HepG2 (cell line): ENCODE results near the gene STIM2. TPM values are rescaled to one million over a fixed set of nuclear protein-coding genes. Genes with fewer than 3 reads are reported as not detected.

ENCODE experiments used
- ATAC-seq: fragments of 200-7000 bp; cut with Tn5 transposase; 3 replicates; pipeline ENCODE4 v1.9.1; 2020; ENCODE audit warnings: mild to moderate bottlenecking, moderate library complexity
- BruUV-seq: library from RNA; stranded (reverse); fragments of 400-500 nt; replicated peaks from 2 replicates; lab custom pipeline; 2021; lab: Mats Ljungman, UMichigan
- CTCF ChIA-PET: fragments of 300-600 bp; formaldehyde crosslinking; extraction: SDS; loops from one replicate; lab custom pipeline; 2021; ENCODE audit warnings: low total read pairs, inconsistent platforms, low intra/inter-chr PET ratio; lab: Yijun Ruan, JAX
- POLR2A ChIA-PET: fragments of 350-600 bp; sonication (Branson Sonifier 250); formaldehyde crosslinking; loops from one replicate; lab custom pipeline; 2020; ENCODE audit warnings: antibody characterized with exemption, inconsistent platforms; lab: Yijun Ruan, JAX
- DNase-seq: peaks from one replicate; pipeline ENCODE4 v3.0.0-alpha.2; 2015; ENCODE audit warnings: low spot score
- FAIRE-seq: peaks from 3 replicates; lab custom pipeline; 2011; peaks lifted over from hg19 to GRCh38; lab: Jason Lieb, UNC
- H2AFZ ChIP-seq: one replicate; pipeline ENCODE4 v1.6.1; 2011; ENCODE audit warnings: low read length, inconsistent platforms
- H3K27ac ChIP-seq: fragments of 300-600 bp; 3 replicates; pipeline ENCODE4 v1.8.0; 2011; ENCODE audit warnings: mixed run types, mild to moderate bottlenecking, mixed read lengths, low read length, inconsistent platforms; ENCODE audit not compliant: insufficient read depth; ENCODE audit errors: extremely low read length
- H3K27me3 ChIP-seq, 2 experiments: fragments of 200-600 bp in 1 of 2; 2 replicates in 1 of 2; 3 replicates in 1 of 2; pipeline versions ENCODE4 v1.6.0 to v1.8.0; 2011; ENCODE audit warnings: low read length in 2 of 2, mild to moderate bottlenecking in 2 of 2, moderate library complexity in 2 of 2, inconsistent platforms in 1 of 2; ENCODE audit not compliant: insufficient read depth in 2 of 2, control insufficient read depth in 1 of 2
- H3K36me3 ChIP-seq, 2 experiments: fragments of 200-600 bp in 1 of 2; replicated peaks in 1 of 2; 2 replicates in 1 of 2; 3 replicates in 1 of 2; pipeline versions ENCODE4 v1.5.1 to v1.8.0; 2011; ENCODE audit warnings: low read length in 2 of 2, inconsistent platforms in 1 of 2; ENCODE audit not compliant: insufficient read depth in 2 of 2, control insufficient read depth in 1 of 2
- H3K4me1 ChIP-seq: 2 replicates; pipeline ENCODE4 v1.5.1; 2012; ENCODE audit warnings: low read length, inconsistent platforms; ENCODE audit not compliant: insufficient read depth
- H3K4me2 ChIP-seq: 2 replicates; pipeline ENCODE4 v1.6.0; 2011; ENCODE audit warnings: low read depth, low read length, inconsistent platforms
- H3K4me3 ChIP-seq, 3 experiments: fragments of 200-600 bp in 1 of 3; sonication (generic), shearing (Covaris generic) in 1 of 3; replicated peaks in 1 of 3; 2 replicates each; pipeline ENCODE4 v1.5.1; 2011 to 2016; ENCODE audit warnings: low read length in 3 of 3, inconsistent platforms in 2 of 3, low read depth in 2 of 3, mild to moderate bottlenecking in 2 of 3, control low read depth in 1 of 3, mixed read lengths in 1 of 3; ENCODE audit not compliant: insufficient read depth in 1 of 3
- H3K79me2 ChIP-seq: one replicate; pipeline ENCODE4 v1.6.1; 2011; ENCODE audit warnings: low read length, inconsistent platforms; ENCODE audit not compliant: insufficient read depth
- H3K9ac ChIP-seq: 2 replicates; pipeline ENCODE4 v1.6.0; 2011; ENCODE audit warnings: mild to moderate bottlenecking, low read depth, low read length, inconsistent platforms; ENCODE audit not compliant: insufficient read depth
- H3K9me3 ChIP-seq: 2 replicates; pipeline ENCODE4 v1.5.1; 2012; ENCODE audit warnings: mild to moderate bottlenecking, low read length
- H4K20me1 ChIP-seq: 2 replicates; pipeline ENCODE4 v1.6.0; 2011; ENCODE audit warnings: inconsistent platforms, mild to moderate bottlenecking, low read length, moderate library complexity; ENCODE audit not compliant: insufficient read depth
- ARHGAP35 ChIP-seq: sonication (generic); formaldehyde crosslinking; IDR thresholded peaks from 2 replicates; pipeline ENCODE4 v1.9.0; 2022; ENCODE audit warnings: mild to moderate bottlenecking, inconsistent platforms, moderate library complexity, missing genetic modification reagents, borderline replicate concordance
- ARID5B ChIP-seq: IDR thresholded peaks from 2 replicates; pipeline ENCODE4 v1.4.0; 2020; ENCODE audit warnings: mild to moderate bottlenecking, missing genetic modification reagents
- CEBPB ChIP-seq: IDR thresholded peaks from 2 replicates; pipeline ENCODE4 v1.6.1; 2011; ENCODE audit warnings: low read depth, low read length, improper control_type of control experiment, borderline replicate concordance
- FOXA3 ChIP-seq: IDR thresholded peaks from 2 replicates; pipeline ENCODE4 v1.6.1; 2016; ENCODE audit warnings: missing genetic modification reagents, missing compliant biosample characterization
- IKZF4 ChIP-seq: sonication (generic); formaldehyde crosslinking; IDR thresholded peaks from 2 replicates; pipeline ENCODE4 v1.5.1; 2020; ENCODE audit warnings: borderline replicate concordance, mild to moderate bottlenecking, low read depth, missing genetic modification reagents; ENCODE audit errors: not compliant biosample characterization
- IRX3 ChIP-seq: sonication (generic); formaldehyde crosslinking; IDR thresholded peaks from 2 replicates; pipeline ENCODE4 v1.8.1; 2023; ENCODE audit warnings: mild to moderate bottlenecking, low read depth, missing genetic modification reagents, borderline replicate concordance
- JUNB ChIP-seq: sonication (generic); formaldehyde crosslinking; IDR thresholded peaks from 2 replicates; pipeline ENCODE4 v1.8.0; 2022; ENCODE audit warnings: missing genetic modification reagents, mild to moderate bottlenecking, borderline replicate concordance
- KAT8 ChIP-seq: IDR thresholded peaks from 2 replicates; pipeline ENCODE4 v1.6.1; 2016; ENCODE audit warnings: missing genetic modification reagents, missing compliant biosample characterization
- NCOA1 ChIP-seq: sonication (generic); formaldehyde crosslinking; IDR thresholded peaks from 2 replicates; pipeline ENCODE4 v1.9.0; 2021; ENCODE audit warnings: missing genetic modification reagents
- SAP130 ChIP-seq: IDR thresholded peaks from 2 replicates; pipeline ENCODE4 v1.6.1; 2016; ENCODE audit warnings: low read depth
- TERF1 ChIP-seq: sonication (generic); formaldehyde crosslinking; IDR thresholded peaks from 2 replicates; pipeline ENCODE4 v1.8.0; 2022; ENCODE audit warnings: mild to moderate bottlenecking, missing genetic modification reagents, moderate library complexity
- TGIF2 ChIP-seq: IDR thresholded peaks from 2 replicates; pipeline ENCODE4 v1.6.1; 2016; ENCODE audit warnings: control low read depth, missing compliant biosample characterization
- U2AF2 ChIP-seq: fragments of 200-400 bp; formaldehyde crosslinking; IDR thresholded peaks from 2 replicates; pipeline ENCODE4 v1.6.1; 2017; ENCODE audit warnings: low read depth, mild to moderate bottlenecking, low read length
- USF2 ChIP-seq, 2 experiments: sonication (generic) in 1 of 2; formaldehyde crosslinking in 1 of 2; IDR thresholded peaks; 2 replicates each; pipeline versions ENCODE4 v1.5.1 to v1.6.1; 2011 to 2020; ENCODE audit warnings: borderline replicate concordance in 1 of 2, low read depth in 1 of 2, low read length in 1 of 2, mild to moderate bottlenecking in 1 of 2, missing genetic modification reagents in 1 of 2, moderate library complexity in 1 of 2
- YY1 ChIP-seq: IDR thresholded peaks from 2 replicates; pipeline ENCODE4 v1.6.1; 2011; ENCODE audit warnings: low read length, low read depth, moderate library complexity, mild to moderate bottlenecking; ENCODE audit not compliant: insufficient read depth, insufficient replicate concordance
- ZKSCAN1 ChIP-seq: fragments of 150-350 bp; IDR thresholded peaks from 2 replicates; pipeline ENCODE4 v1.6.1; 2014; ENCODE audit warnings: low read length
- ZNF337 ChIP-seq: sonication (generic); formaldehyde crosslinking; IDR thresholded peaks from 2 replicates; pipeline ENCODE4 v1.5.1; 2020; ENCODE audit warnings: missing genetic modification reagents, low read depth, mild to moderate bottlenecking, borderline replicate concordance
- ZNF343 ChIP-seq: sonication (generic); formaldehyde crosslinking; IDR thresholded peaks from 2 replicates; pipeline ENCODE4 v1.4.0; 2020; ENCODE audit warnings: mild to moderate bottlenecking, missing genetic modification reagents
- ZNF563 ChIP-seq: sonication (generic); formaldehyde crosslinking; IDR thresholded peaks from 2 replicates; pipeline ENCODE4 v1.8.0; 2022; ENCODE audit warnings: mild to moderate bottlenecking, moderate library complexity, missing genetic modification reagents
- WGBS: methylation state at CpG from one replicate; pipeline ENCODE4 v1.1.6; 2017; ENCODE audit warnings: low lambda C conversion rate; 5-methylcytosine and 5-hydroxymethylcytosine counted together
- in situ Hi-C: cut with HindIII; loops from 2 replicates; pipeline ENCODE4 v1.10.0; 2017; ENCODE audit warnings: low pct_unique_long_range_greater_than_20kb; ENCODE audit not compliant: extremely low pct_ligation_motif_present
- intact Hi-C: fragments of 100-400 bp; cut with micrococcal nuclease; formaldehyde crosslinking; loops from one replicate; pipeline ENCODE4 v1.10.0; 2022; ENCODE audit not compliant: unreplicated experiment
- polyA plus RNA-seq, 8 experiments: library from polyadenylated mRNA; depleted of rRNA in 3 of 8; stranded (reverse) in 7 of 8; unstranded in 1 of 8; fragments of >200 nt; fragmentation: Illumina TruSeq in 4 of 8; extraction: Trizol in 4 of 8; gene quantifications; 2 replicates each; pipeline versions ENCODE4 v1.2.1 to v1.2.3, GENCODE V29; 2011 to 2016; ENCODE audit warnings: low read depth in 4 of 8, missing spikeins in 1 of 8, mixed read lengths in 1 of 8; ENCODE audit not compliant: insufficient read depth in 1 of 8
- total RNA-seq, 5 experiments: library from RNA; depleted of rRNA; stranded (reverse); fragments of >200 nt; fragmentation: Illumina TruSeq; extraction: Trizol; gene quantifications; 2 replicates each; pipeline ENCODE4 v1.2.3, GENCODE V29; 2016; ENCODE audit warnings: low read depth in 1 of 5

Gene STIM2
- total and polyA plus RNA-seq, 2 of the 13 experiments (the other 11 are each of a cell fraction or from before 2014, with no cell fraction given) = 19.3 to 19.4 TPM

GRCh38 chr4:27007507-27007906 lies 146.9 kb downstream of the STIM2 start:
- in situ Hi-C loops (loop anchor here (25.0 kb wide), 1 partner anchor 220 kb away; no protein-coding TSS in a partner anchor), intact Hi-C loops (no loop called here)
- H3K4me1 ChIP-seq = no peaks in the 10 kb centered on the region
- peaks cover 0 to 3% of the 10 kb centered on the region in 2 experiments; a peak in 2 of 5 replicates for H3K36me3 ChIP-seq
- H2AFZ ChIP-seq = no peak overlapping the region
- H3K4me2 ChIP-seq = no peak overlapping the region
- H3K9me3 ChIP-seq = no peaks in the 10 kb centered on the region
- CTCF ChIA-PET = no interaction called here
- H3K4me3 ChIP-seq = no peak overlapping the region
- no peak for DNase-seq
- TF ChIP-seq U2AF2 = no peak
- TF ChIP-seq ZNF343 (CRISPR knock-in tag) = no peak
- TF ChIP-seq ZNF563 (CRISPR knock-in tag) = no peak
- no peak for TF ChIP-seq ARHGAP35 (CRISPR knock-in tag)
- no peak for TF ChIP-seq TERF1 (CRISPR knock-in tag)
- no peak for TF ChIP-seq ZKSCAN1
- TF ChIP-seq IKZF4 (CRISPR knock-in tag) = no peak
- no peak for TF ChIP-seq NCOA1 (CRISPR knock-in tag)
- TF ChIP-seq JUNB (CRISPR knock-in tag) = no peak
- TF ChIP-seq SAP130 (CRISPR knock-in tag) = no peak
- no peak for TF ChIP-seq KAT8
- TF ChIP-seq YY1 = no peak
- no peak for TF ChIP-seq FOXA3
- TF ChIP-seq ARID5B (CRISPR knock-in tag) = no peak
- no peak for TF ChIP-seq TGIF2
- TF ChIP-seq IRX3 (CRISPR knock-in tag) = no peak
- no peak for TF ChIP-seq ZNF337
- no peak for TF ChIP-seq CEBPB
- no peak for TF ChIP-seq USF2 (IDR thresholded peaks at IDR 0.05; ENCODE audit: low read depth, low read length)
- TF ChIP-seq USF2 (CRISPR knock-in tag; IDR thresholded peaks at IDR 0.05; ENCODE audit: borderline replicate concordance) = no peak
- TF ChIP-seq, all 625 proteins: peak for 0
- WGBS = 91% methylated on average over 3 of the region's 3 CpGs
- FAIRE-seq (no peak), ATAC-seq (no peak)
- Histone ChIP-seq H4K20me1 (no peaks in the 10 kb centered on the region), H3K9ac (no peak overlapping the region), H3K27ac (no peak overlapping the region), H3K27me3 (no peaks in the 10 kb centered on the region), H3K79me2 (no peaks in the 10 kb centered on the region)
- POLR2A ChIA-PET = no interaction called here
- no TSS peak for BruUV-seq
